HEK293 (cell line): ENCODE data around the gene TPR.

Source experiments
- CTCF ChIA-PET: fragments of 350-600 bp; formaldehyde crosslinking; extraction: SDS; loops from one replicate; lab custom pipeline; 2021; ENCODE audit warnings: antibody characterized with exemption; lab: Yijun Ruan, JAX
- POLR2A ChIA-PET: fragments of 300-600 bp; formaldehyde crosslinking; extraction: SDS; loops from one replicate; lab custom pipeline; 2020; ENCODE audit warnings: antibody characterized with exemption, inconsistent platforms; lab: Yijun Ruan, JAX
- H3K27ac ChIP-seq: fragments of 200-500 bp; sonication (Bioruptor generic); 2 replicates; pipeline ENCODE4 v1.5.1; 2014; ENCODE audit warnings: low read depth, low read length, control low read depth, inconsistent platforms; ENCODE audit errors: extremely low read depth
- H3K36me3 ChIP-seq, 2 experiments: fragments of 200-500 bp in 1 of 2; sonication (Bioruptor generic) in 1 of 2; 1 replicate in 1 of 2; 2 replicates in 1 of 2; pipeline ENCODE4 v1.5.1; 2014 to 2017; ENCODE audit warnings: inconsistent platforms in 2 of 2, low read length in 2 of 2; ENCODE audit not compliant: control insufficient read depth in 2 of 2, insufficient read depth in 1 of 2
- H3K4me1 ChIP-seq: fragments of 200-500 bp; sonication (Bioruptor generic); 2 replicates; pipeline ENCODE4 v1.5.1; 2014; ENCODE audit warnings: mild to moderate bottlenecking, low read length, inconsistent platforms; ENCODE audit not compliant: control insufficient read depth, insufficient read depth
- H3K4me3 ChIP-seq: 2 replicates; pipeline ENCODE4 v1.5.1; 2011; ENCODE audit warnings: low read depth, mild to moderate bottlenecking, control low read depth, low read length, moderate library complexity
- H3K9me3 ChIP-seq: fragments of 200-500 bp; sonication (Bioruptor generic); 2 replicates; pipeline ENCODE4 v1.5.1; 2014; ENCODE audit warnings: low read depth, low read length, inconsistent platforms; ENCODE audit not compliant: control insufficient read depth, insufficient read depth
- EGR2 ChIP-seq: fragments of 450-650 bp; formaldehyde crosslinking; IDR thresholded peaks from 2 replicates; pipeline ENCODE4 v1.5.1; 2016; ENCODE audit warnings: low read depth, missing biosample characterization, missing genetic modification characterization
- GLIS2 ChIP-seq: fragments of 450-650 bp; formaldehyde crosslinking; IDR thresholded peaks from 2 replicates; pipeline ENCODE4 v1.5.1; 2016; ENCODE audit warnings: missing biosample characterization, missing genetic modification characterization
- HOXA7 ChIP-seq: sonication (generic); formaldehyde crosslinking; IDR thresholded peaks from 2 replicates; pipeline ENCODE4 v1.8.1; 2022; ENCODE audit warnings: missing genetic modification reagents, borderline replicate concordance
- KLF10 ChIP-seq: fragments of 450-650 bp; IDR thresholded peaks from 2 replicates; pipeline ENCODE4 v1.5.1; 2018; ENCODE audit warnings: missing biosample characterization, mild to moderate bottlenecking, missing genetic modification characterization
- KLF8 ChIP-seq: fragments of 450-650 bp; formaldehyde crosslinking; IDR thresholded peaks from 2 replicates; pipeline ENCODE4 v1.5.1; 2016; ENCODE audit warnings: missing biosample characterization, missing genetic modification characterization
- PRDM4 ChIP-seq: fragments of 450-650 bp; formaldehyde crosslinking; IDR thresholded peaks from 2 replicates; pipeline ENCODE4 v1.5.1; 2017; ENCODE audit warnings: missing biosample characterization, missing genetic modification characterization
- SETDB1 ChIP-seq: IDR thresholded peaks from one replicate; pipeline ENCODE4 v1.6.1; 2017; ENCODE audit warnings: mild to moderate bottlenecking, low read length, moderate library complexity, mixed read lengths; ENCODE audit not compliant: insufficient read length
- SP7 ChIP-seq: fragments of 450-650 bp; formaldehyde crosslinking; IDR thresholded peaks from 2 replicates; pipeline ENCODE4 v1.5.1; 2016; ENCODE audit warnings: missing biosample characterization, missing genetic modification characterization
- YY1 ChIP-seq: fragments of 450-650 bp; formaldehyde crosslinking; IDR thresholded peaks from 2 replicates; pipeline ENCODE4 v1.5.1; 2018; ENCODE audit warnings: missing biosample characterization, missing genetic modification characterization
- ZFHX2 ChIP-seq: fragments of 450-650 bp; formaldehyde crosslinking; conservative IDR thresholded peaks from 2 replicates; pipeline ENCODE4 v1.5.1; 2016; ENCODE audit warnings: missing biosample characterization, missing genetic modification characterization
- ZFP69B ChIP-seq: fragments of 450-650 bp; formaldehyde crosslinking; IDR thresholded peaks from 2 replicates; pipeline ENCODE4 v1.5.1; 2016; ENCODE audit warnings: missing biosample characterization, missing genetic modification characterization
- ZNF10 ChIP-seq: fragments of 450-650 bp; formaldehyde crosslinking; IDR thresholded peaks from 2 replicates; pipeline ENCODE4 v1.5.1; 2017; ENCODE audit warnings: missing biosample characterization, missing genetic modification characterization
- ZNF16 ChIP-seq: fragments of 450-650 bp; formaldehyde crosslinking; IDR thresholded peaks from 2 replicates; pipeline ENCODE4 v1.5.1; 2016; ENCODE audit warnings: low read depth, missing biosample characterization, missing genetic modification characterization
- ZNF169 ChIP-seq: fragments of 450-650 bp; formaldehyde crosslinking; IDR thresholded peaks from 2 replicates; pipeline ENCODE4 v1.5.1; 2016; ENCODE audit warnings: missing biosample characterization, missing genetic modification characterization
- ZNF184 ChIP-seq: fragments of 450-650 bp; IDR thresholded peaks from 2 replicates; pipeline ENCODE4 v1.5.1; 2018; ENCODE audit warnings: missing biosample characterization, mild to moderate bottlenecking, missing genetic modification characterization
- ZNF266 ChIP-seq: fragments of 450-650 bp; formaldehyde crosslinking; IDR thresholded peaks from 2 replicates; pipeline ENCODE4 v1.5.1; 2016; ENCODE audit warnings: missing biosample characterization, missing genetic modification characterization, low read depth
- ZNF280C ChIP-seq: fragments of 450-650 bp; formaldehyde crosslinking; IDR thresholded peaks from 2 replicates; pipeline ENCODE4 v1.5.1; 2016; ENCODE audit warnings: missing biosample characterization, missing genetic modification characterization
- ZNF350 ChIP-seq: fragments of 450-650 bp; formaldehyde crosslinking; IDR thresholded peaks from 2 replicates; pipeline ENCODE4 v1.5.0; 2017; ENCODE audit warnings: missing biosample characterization, mild to moderate bottlenecking, missing genetic modification characterization
- ZNF354C ChIP-seq: fragments of 450-650 bp; formaldehyde crosslinking; IDR thresholded peaks from 2 replicates; pipeline ENCODE4 v1.5.1; 2016; ENCODE audit warnings: missing biosample characterization, missing genetic modification characterization, low read depth, borderline replicate concordance
- ZNF426 ChIP-seq: fragments of 450-650 bp; formaldehyde crosslinking; IDR thresholded peaks from 2 replicates; pipeline ENCODE4 v1.5.1; 2017; ENCODE audit warnings: missing biosample characterization, missing genetic modification characterization, mild to moderate bottlenecking, inconsistent platforms, moderate library complexity
- ZNF449 ChIP-seq: fragments of 450-650 bp; formaldehyde crosslinking; IDR thresholded peaks from 2 replicates; pipeline ENCODE4 v1.5.1; 2017; ENCODE audit warnings: missing biosample characterization, mild to moderate bottlenecking, missing genetic modification characterization, moderate library complexity
- ZNF473 ChIP-seq: fragments of 450-650 bp; formaldehyde crosslinking; IDR thresholded peaks from 2 replicates; pipeline ENCODE4 v1.5.1; 2017; ENCODE audit warnings: missing biosample characterization, missing genetic modification characterization
- ZNF510 ChIP-seq: fragments of 450-650 bp; formaldehyde crosslinking; IDR thresholded peaks from 2 replicates; pipeline ENCODE4 v1.5.1; 2018; ENCODE audit warnings: mild to moderate bottlenecking, missing genetic modification characterization, missing biosample characterization; ENCODE audit not compliant: insufficient replicate concordance
- ZNF558 ChIP-seq: fragments of 450-650 bp; formaldehyde crosslinking; IDR thresholded peaks from 2 replicates; pipeline ENCODE4 v1.5.1; 2016; ENCODE audit warnings: missing biosample characterization, missing genetic modification characterization
- ZNF580 ChIP-seq: fragments of 450-650 bp; formaldehyde crosslinking; IDR thresholded peaks from 2 replicates; pipeline ENCODE4 v1.5.1; 2016; ENCODE audit warnings: missing biosample characterization, missing genetic modification characterization
- ZNF621 ChIP-seq: fragments of 450-650 bp; formaldehyde crosslinking; IDR thresholded peaks from 2 replicates; pipeline ENCODE4 v1.5.1; 2017; ENCODE audit warnings: missing biosample characterization, missing genetic modification characterization
- ZNF654 ChIP-seq: fragments of 450-650 bp; formaldehyde crosslinking; IDR thresholded peaks from 2 replicates; pipeline ENCODE4 v1.5.1; 2016; ENCODE audit warnings: low read depth, missing biosample characterization, missing genetic modification characterization
- ZNF664 ChIP-seq: fragments of 450-650 bp; formaldehyde crosslinking; IDR thresholded peaks from 2 replicates; pipeline ENCODE4 v1.5.1; 2016; ENCODE audit warnings: missing biosample characterization, missing genetic modification characterization
- ZNF670 ChIP-seq: fragments of 450-650 bp; formaldehyde crosslinking; IDR thresholded peaks from 2 replicates; pipeline ENCODE4 v1.5.1; 2016; ENCODE audit warnings: missing biosample characterization, missing genetic modification characterization, low read depth
- ZNF768 ChIP-seq: fragments of 450-650 bp; formaldehyde crosslinking; IDR thresholded peaks from 2 replicates; pipeline ENCODE4 v1.5.1; 2018; ENCODE audit warnings: missing biosample characterization, mild to moderate bottlenecking, missing genetic modification characterization
- ZNF791 ChIP-seq: fragments of 450-650 bp; formaldehyde crosslinking; IDR thresholded peaks from 2 replicates; pipeline ENCODE4 v1.5.1; 2016; ENCODE audit warnings: missing biosample characterization, missing genetic modification characterization
- ZNF837 ChIP-seq: fragments of 450-650 bp; formaldehyde crosslinking; IDR thresholded peaks from 2 replicates; pipeline ENCODE4 v1.5.1; 2016; ENCODE audit warnings: missing biosample characterization, missing genetic modification characterization
- ZSCAN30 ChIP-seq: fragments of 450-650 bp; IDR thresholded peaks from 2 replicates; pipeline ENCODE4 v1.5.1; 2018; ENCODE audit warnings: missing biosample characterization, mild to moderate bottlenecking, missing genetic modification characterization, moderate library complexity

TPR gene

GRCh38 chr1:186375152-186375928 is at the start of gene TPR, which contains the start of gene ODR4:
TSS of gene TPR (minus strand) at chr1:186375253. CDS start at chr1:186375028, 225 bp downstream.
TSS of gene ODR4 (plus strand) at chr1:186375838. CDS start at chr1:186379786, 3,948 bp downstream.
- Histone ChIP-seq H3K36me3 (peaks cover 26 to 38% of the 10 kb centered on the region in 2 experiments), H3K27ac (peak within 1 kb of the TSS; percentile 90), H3K9me3 (no peaks in the 10 kb centered on the region), H3K4me1 (peaks cover 4% of the 10 kb centered on the region; the same call in 1 of the 2 replicates), H3K4me3 (peak within 1 kb of the TSS; percentile 95)
- POLR2A ChIA-PET, result interaction anchor here (0.6 to 1.3 kb wide), 15 partner anchors 9 to 611 kb away, joined by 3 to 11 read pairs (median 4); partner anchors contain the start of gene PTGS2
- CTCF ChIA-PET, result interaction anchor here (0.6 to 1.2 kb wide), 27 partner anchors 9 to 1109 kb away, joined by 3 to 13 read pairs (median 4); partner anchors contain the start of gene PTGS2
- TF ChIP-seq ZNF621 (tag by site-specific recombination), result no peak
- TF ChIP-seq ZNF558 (tag by site-specific recombination), result peak; percentile 35; the same call in 1 of the 2 replicates
- no peak for TF ChIP-seq ZNF837 (tag by site-specific recombination)
- TF ChIP-seq KLF10 (tag by site-specific recombination), result peak; percentile 61; the same call in 1 of the 2 replicates
- no peak for TF ChIP-seq ZNF354C (tag by site-specific recombination)
- TF ChIP-seq ZSCAN30, result peak; percentile 83
- no peak for TF ChIP-seq ZNF426 (tag by site-specific recombination)
- peak; percentile 95 for TF ChIP-seq GLIS2 (tag by site-specific recombination)
- TF ChIP-seq PRDM4 (tag by site-specific recombination), result 0 out of 2 replicates have a peak, but pooled peaks have one; percentile 43
- no peak for TF ChIP-seq ZNF664 (tag by site-specific recombination)
- peak; percentile 18; the same call in 1 of the 2 replicates for TF ChIP-seq ZNF10 (tag by site-specific recombination)
- TF ChIP-seq ZNF16, result no peak
- TF ChIP-seq KLF8 (tag by site-specific recombination), result peak; percentile 85
- peak; percentile 93 for TF ChIP-seq YY1 (tag by site-specific recombination)
- peak; percentile 80 for TF ChIP-seq EGR2 (tag by site-specific recombination)
- TF ChIP-seq ZNF791 (tag by site-specific recombination), result no peak
- TF ChIP-seq ZNF449 (tag by site-specific recombination), result peak; percentile 39; the same call in 1 of the 2 replicates
- no peak for TF ChIP-seq ZNF169
- no peak for TF ChIP-seq ZNF473
- peak; percentile 91 for TF ChIP-seq SP7 (tag by site-specific recombination)
- TF ChIP-seq ZNF768 (tag by site-specific recombination), result no peak
- TF ChIP-seq ZNF350 (tag by site-specific recombination), result no peak
- TF ChIP-seq ZNF580, result peak; percentile 57; the same call in 1 of the 2 replicates
- no peak for TF ChIP-seq ZNF670 (tag by site-specific recombination)
- no peak for TF ChIP-seq ZNF184 (tag by site-specific recombination)
- peak; percentile 56 for TF ChIP-seq ZFP69B (tag by site-specific recombination)
- TF ChIP-seq ZNF654, result peak; percentile 61
- peak; percentile 38 for TF ChIP-seq SETDB1
- TF ChIP-seq HOXA7 (CRISPR knock-in tag), result no peak
- TF ChIP-seq ZFHX2 (tag by site-specific recombination), result peak; percentile 83
- no peak for TF ChIP-seq ZNF280C
- TF ChIP-seq ZNF510, result no peak
- TF ChIP-seq ZNF266, result no peak
